ENCODE results near the gene CAMK4. TPM values are rescaled to one million over a fixed set of nuclear protein-coding genes. Genes with fewer than 3 reads are reported as not detected.

Gene CAMK4
- total and polyA plus RNA-seq, 10 donors: 0.90 to 22.3 (median 12.6) TPM

GRCh38 chr5:111360173-111360572, 136.0 kb downstream of the CAMK4 start:
- Histone ChIP-seq H3K36me3 (no peaks in the 10 kb centered on the region), H3K4me1 (no peaks in the 10 kb centered on the region), H3K27ac (no peak overlapping the region), H3K4me3 (no peak overlapping the region), H3K27me3 (replicated peaks in 1 of 7) (no peaks in the 10 kb centered on the region), H3K9me3 (peaks cover 0 to 8% (median 0%) of the 10 kb centered on the region in 8 donors)
- TF ChIP-seq POLR2AphosphoS5 (IDR thresholded peaks at IDR 0.05) (no peak), CTCF (IDR thresholded peaks at IDR 0.05 in 8 of 11, conservative IDR thresholded peaks at IDR 0.05 in 3 of 11) (no peak), POLR2A (IDR thresholded peaks at IDR 0.05) (no peak)
- 75 to 91% (median 78%) methylated on average over 2 of the region's 2 CpGs for WGBS, 5 donors
- intact Hi-C loops (cut with DNase I; ENCODE audit: low total_unique reads): no loop called here
- DNase-seq: no peak

- intact Hi-C loops (cut with DNase I; ENCODE audit: low total_unique reads): no loop called here
- no peak for DNase-seq
- Histone ChIP-seq H3K4me3 (no peak overlapping the region), H3K36me3 (no peaks in the 10 kb centered on the region), H3K27ac (no peak overlapping the region), H3K9me3 (no peaks in the 10 kb centered on the region), H3K4me1 (no peaks in the 10 kb centered on the region), H3K27me3 (replicated peaks in 1 of 7) (no peaks in the 10 kb centered on the region)
- WGBS, 5 donors: 70 to 84% (median 75%) methylated on average over 2 of the region's 2 CpGs
- TF ChIP-seq POLR2AphosphoS5 (IDR thresholded peaks at IDR 0.05): no peak
- TF ChIP-seq POLR2A (IDR thresholded peaks at IDR 0.05): no peak
- no peak for TF ChIP-seq CTCF (IDR thresholded peaks at IDR 0.05 in 8 of 11, conservative IDR thresholded peaks at IDR 0.05 in 3 of 11)
These were observed 140.8 kb downstream of the CAMK4 start for GRCh38 chr5:111364992-111365391.

GRCh38 chr5:111366388-111366787, 142.2 kb downstream of the CAMK4 start:
- intact Hi-C loops (cut with DNase I; ENCODE audit: low total_unique reads): no loop called here
- Histone ChIP-seq H3K4me3 (no peak overlapping the region), H3K9me3 (no peaks in the 10 kb centered on the region), H3K27ac (no peak overlapping the region), H3K4me1 (no peaks in the 10 kb centered on the region), H3K36me3 (no peaks in the 10 kb centered on the region), H3K27me3 (replicated peaks in 1 of 7) (no peaks in the 10 kb centered on the region)
- no peak for DNase-seq
- TF ChIP-seq POLR2AphosphoS5 (IDR thresholded peaks at IDR 0.05): no peak
- no peak for TF ChIP-seq CTCF (IDR thresholded peaks at IDR 0.05 in 8 of 11, conservative IDR thresholded peaks at IDR 0.05 in 3 of 11)
- no peak for TF ChIP-seq POLR2A (IDR thresholded peaks at IDR 0.05)

GRCh38 chr5:111367115-111367514, 142.9 kb downstream of the CAMK4 start:
- H3K4me1 ChIP-seq: no peaks in the 10 kb centered on the region
- DNase-seq: no peak
- no peaks in the 10 kb centered on the region for H3K9me3 ChIP-seq
- no peaks in the 10 kb centered on the region for H3K27me3 ChIP-seq (replicated peaks in 1 of 7)
- no peaks in the 10 kb centered on the region for H3K36me3 ChIP-seq
- 81 to 94% (median 88%) methylated on average over 3 of the region's 3 CpGs for WGBS, 5 donors
- no peak overlapping the region for H3K27ac ChIP-seq
- intact Hi-C loops (cut with DNase I; ENCODE audit: low total_unique reads): no loop called here
- no peak overlapping the region for H3K4me3 ChIP-seq
- TF ChIP-seq POLR2AphosphoS5 (IDR thresholded peaks at IDR 0.05) (no peak), CTCF (IDR thresholded peaks at IDR 0.05 in 8 of 11, conservative IDR thresholded peaks at IDR 0.05 in 3 of 11) (no peak), POLR2A (IDR thresholded peaks at IDR 0.05) (no peak)
